Adrenal gland (tissue), 19 donors: ENCODE measurements around the gene PPP2R3C. TPM values are rescaled to one million over a fixed set of nuclear protein-coding genes. Genes with fewer than 3 reads are reported as not detected.

Source experiments
- DNase-seq, 7 donors: peaks; one replicate each; pipeline ENCODE4 v3.0.0-alpha.2; 2019 to 2020
- H3K27ac ChIP-seq, 5 donors: fragments of 200-600 bp; sonication (generic) in 4 of 5; 1 replicate in 3 of 5; 2 replicates in 2 of 5; pipeline versions ENCODE4 v1.5.1 to v1.8.0; 2016 to 2020; ENCODE audit warnings: mild to moderate bottlenecking in 1 of 5
- H3K27me3 ChIP-seq: fragments of 200-600 bp; 2 replicates; pipeline ENCODE4 v1.8.0; 2021
- H3K36me3 ChIP-seq, 2 donors: fragments of 200-600 bp; replicated peaks in 1 of 2; 1 replicate in 1 of 2; 2 replicates in 1 of 2; pipeline versions ENCODE4 v1.5.1 to v1.8.0; 2018 to 2022
- H3K4me1 ChIP-seq, 2 donors: fragments of 200-600 bp; replicated peaks in 1 of 2; 1 replicate in 1 of 2; 2 replicates in 1 of 2; pipeline versions ENCODE4 v1.5.1 to v1.8.0; 2018 to 2021
- H3K4me3 ChIP-seq, 4 donors: fragments of 200-600 bp; sonication (generic) in 3 of 4; one replicate each; pipeline ENCODE4 v1.5.1; 2016 to 2018
- H3K9me3 ChIP-seq, 3 donors: fragments of 200-600 bp; sonication (generic) in 1 of 3; replicated peaks in 1 of 3; 1 replicate in 2 of 3; 2 replicates in 1 of 3; pipeline versions ENCODE4 v1.5.1 to v1.8.0; 2016 to 2021
- POLR2A ChIP-seq, 2 donors: fragments of 450-650 bp; IDR thresholded peaks; one replicate each; pipeline ENCODE4 v1.6.1; 2017; ENCODE audit warnings: antibody characterized with exemption in 2 of 2, mild to moderate bottlenecking in 2 of 2, moderate library complexity in 1 of 2
- WGBS, 4 donors: extraction: QIAGEN DNeasy Blood & Tissue Kit in 2 of 4; methylation state at CpG; one replicate each; pipeline versions ENCODE4 v1.1.5 to v1.1.7; 2013 to 2017; 5-methylcytosine and 5-hydroxymethylcytosine counted together
- intact Hi-C, 2 donors: fragments of 100-400 bp; cut with DNase I; formaldehyde crosslinking; loops; one replicate each; pipeline versions ENCODE4 v1.14.1 to v1.15.0; 2022 to 2023
- long read RNA-seq, 10 donors: library from polyadenylated mRNA in 3 of 10; unstranded in 2 of 10; stranded (forward) in 1 of 10; transcript quantifications; one replicate each; pipeline ENCODE4 v2.0.0 and lab custom pipeline, GENCODE V29; 2021 to 2026
- polyA plus RNA-seq, 3 donors: library from polyadenylated mRNA; stranded (reverse); fragments of 200-250 nt in 2 of 3; fragments of 350-450 nt in 1 of 3; fragmentation: Illumina TruSeq in 1 of 3; extraction: RNeasy Lipid Tissue Mini Kit (QIAGEN cat#74804) in 1 of 3; gene quantifications; one replicate each; pipeline ENCODE4 v1.2.3, GENCODE V29; 2013 to 2014
- total RNA-seq, 9 donors: library from RNA; depleted of rRNA in 4 of 9; stranded (reverse); fragments of >200 nt in 4 of 9; fragments of 120-200 nt in 1 of 9; fragmentation: NEBNext Ultra II Directional in 1 of 9; extraction: Animal tissue kit (Norgen Biotek cat#: 25700) in 1 of 9; gene quantifications; one replicate each; pipeline versions ENCODE4 v1.1.0 to v1.2.4, GENCODE V29; 2013 to 2023
- TF ChIP-seq, protein P1 (sequence below), 6 experiments: fragments of 450-650 bp in 4 of 6; fragments of 200-600 bp in 2 of 6; sonication (generic) in 1 of 6; IDR thresholded peaks; 1 replicate in 5 of 6; 2 replicates in 1 of 6; pipeline versions ENCODE4 v1.5.1 to v1.8.0; 2016 to 2021; ENCODE audit warnings: antibody characterized with exemption in 6 of 6, mild to moderate bottlenecking in 2 of 6, moderate library complexity in 1 of 6
- donor health status: healthy with polysubstance abuse.
- donor health status: Bipolar disorder and iron deficiency.
- donor health status: DM: yes; HTN: yes; CAD: no.
- donor health status: DM: no; HTN: no; CAD: no.
- donor health status: DM: no; HTN: no; CAD: no.
- donor health status: DM: yes; HTN: yes; CAD: no.

The PPP2R3C gene
- total RNA-seq (10 to 100 TPM; 15.6 to 70.5 (median 31.9) TPM), polyA plus RNA-seq (10 to 100 TPM; 14.4 to 38.3 (median 31.2) TPM)
- long read RNA-seq, donor 1, transcript PPP2R3C-201 (13 exons, 1,839 nt): major isoform, 6 of 26 reads
- long read RNA-seq, donor 1, partial matches to known transcripts: 15 of 26 reads
- long read RNA-seq, donor 1, other reads (novel, unspliced or antisense): 0 of 26 reads
- long read RNA-seq, donor 2, transcript PPP2R3C-201 (13 exons, 1,839 nt): major isoform, 5 of 23 reads
- long read RNA-seq, donor 2, partial matches to known transcripts: 14 of 23 reads
- long read RNA-seq, donor 2, other reads (novel, unspliced or antisense): 0 of 23 reads
- long read RNA-seq, donor 3, transcript PPP2R3C-201 (13 exons, 1,839 nt): major isoform, 6 of 8 reads
- long read RNA-seq, donor 3, partial matches to known transcripts: 0 of 8 reads
- long read RNA-seq, donor 3, other reads (novel, unspliced or antisense): 0 of 8 reads
- long read RNA-seq, donor 4, transcript PPP2R3C-217 (12 exons, 1,846 nt): minor isoform, 8 of 27 reads
- long read RNA-seq, donor 4, transcript PPP2R3C-201 (13 exons, 1,839 nt): major isoform, 11 of 27 reads
- long read RNA-seq, donor 4, partial matches to known transcripts: 2 of 27 reads
- long read RNA-seq, donor 4, other reads (novel, unspliced or antisense): 6 of 27 reads
- long read RNA-seq, donor 5, transcript PPP2R3C-201 (13 exons, 1,839 nt): major isoform, 20 of 39 reads
- long read RNA-seq, donor 5, transcript PPP2R3C-217 (12 exons, 1,846 nt): minor isoform, 9 of 39 reads
- long read RNA-seq, donor 5, partial matches to known transcripts: 0 of 39 reads
- long read RNA-seq, donor 5, other reads (novel, unspliced or antisense): 10 of 39 reads
- long read RNA-seq, donor 6, transcript PPP2R3C-201 (13 exons, 1,839 nt): major isoform, 5 of 13 reads
- long read RNA-seq, donor 6, partial matches to known transcripts: 3 of 13 reads
- long read RNA-seq, donor 6, other reads (novel, unspliced or antisense): 5 of 13 reads
- long read RNA-seq, donor 7, transcript PPP2R3C-201 (13 exons, 1,839 nt): major isoform, 5 of 7 reads
- long read RNA-seq, donor 7, partial matches to known transcripts: 0 of 7 reads
- long read RNA-seq, donor 7, other reads (novel, unspliced or antisense): 0 of 7 reads
- long read RNA-seq, donor 8, transcript PPP2R3C-201 (13 exons, 1,839 nt): major isoform, 8 of 31 reads
- long read RNA-seq, donor 8, transcript PPP2R3C-217 (12 exons, 1,846 nt): minor isoform, 7 of 31 reads
- long read RNA-seq, donor 8, partial matches to known transcripts: 16 of 31 reads
- long read RNA-seq, donor 8, other reads (novel, unspliced or antisense): 0 of 31 reads
- long read RNA-seq, donor 9, transcript PPP2R3C-201 (13 exons, 1,839 nt): major isoform, 7 of 9 reads
- long read RNA-seq, donor 9, partial matches to known transcripts: 0 of 9 reads
- long read RNA-seq, donor 9, other reads (novel, unspliced or antisense): 0 of 9 reads
- long read RNA-seq, donor 10, transcript PPP2R3C-201 (13 exons, 1,839 nt): major isoform, 5 of 8 reads
- long read RNA-seq, donor 10, partial matches to known transcripts: 0 of 8 reads
- long read RNA-seq, donor 10, other reads (novel, unspliced or antisense): 0 of 8 reads

DNA sequence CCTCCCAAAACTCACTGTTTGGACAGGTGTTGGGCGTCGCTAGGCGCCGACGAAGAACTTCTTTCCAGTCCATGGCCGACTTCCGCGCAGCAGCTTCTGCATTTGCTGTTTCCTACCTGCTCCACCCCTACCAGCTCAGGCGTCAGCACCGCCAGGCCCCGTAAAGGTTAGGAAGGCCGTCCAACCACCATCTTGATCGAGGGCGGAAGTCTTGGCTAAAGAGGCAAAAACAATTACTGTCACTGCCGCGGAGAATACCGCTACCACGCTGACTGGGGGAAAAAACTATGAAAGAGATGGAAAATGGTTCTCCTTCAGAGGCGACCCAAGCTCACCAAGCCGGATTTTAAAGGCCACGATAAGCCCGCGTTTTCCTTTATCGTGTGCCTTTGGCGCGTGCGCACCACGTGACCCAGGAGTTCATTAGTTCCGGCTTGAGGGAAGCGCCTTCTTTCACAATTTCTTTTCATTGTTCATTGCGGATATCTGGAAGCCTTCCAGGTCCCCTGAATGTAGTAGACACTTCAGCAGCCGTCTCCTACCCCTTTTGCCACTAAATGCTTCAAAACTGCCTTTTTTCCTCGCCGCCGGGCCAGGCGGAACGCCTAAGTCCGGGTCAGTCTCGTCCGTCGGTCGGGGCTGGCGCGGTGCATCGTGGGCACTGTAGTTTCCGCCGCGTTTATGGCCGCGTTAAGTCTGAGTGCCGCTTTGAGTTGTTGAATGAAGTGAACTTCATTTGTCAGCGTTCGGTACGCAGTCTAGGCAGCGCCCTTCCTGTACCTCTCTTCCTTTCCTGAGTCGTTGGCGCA, at the start of gene PPP2R3C, which contains the start of gene PRORP:
Gene PPP2R3C (minus strand): TSS at position 104 of the 809 bp plus-strand sequence. CDS start 31 bp downstream, at position 73.
Gene PRORP (plus strand): TSS at position 666 of the 809 bp plus-strand sequence. CDS start 694 bp downstream, outside the sequence.
- peak within 1 kb of the TSS; percentile 92 to 97 (median 92) for H3K27ac ChIP-seq
- H3K4me3 ChIP-seq: peak within 1 kb of the TSS; percentile 31 to 80 (median 69)
- TF ChIP-seq, protein P1, sequence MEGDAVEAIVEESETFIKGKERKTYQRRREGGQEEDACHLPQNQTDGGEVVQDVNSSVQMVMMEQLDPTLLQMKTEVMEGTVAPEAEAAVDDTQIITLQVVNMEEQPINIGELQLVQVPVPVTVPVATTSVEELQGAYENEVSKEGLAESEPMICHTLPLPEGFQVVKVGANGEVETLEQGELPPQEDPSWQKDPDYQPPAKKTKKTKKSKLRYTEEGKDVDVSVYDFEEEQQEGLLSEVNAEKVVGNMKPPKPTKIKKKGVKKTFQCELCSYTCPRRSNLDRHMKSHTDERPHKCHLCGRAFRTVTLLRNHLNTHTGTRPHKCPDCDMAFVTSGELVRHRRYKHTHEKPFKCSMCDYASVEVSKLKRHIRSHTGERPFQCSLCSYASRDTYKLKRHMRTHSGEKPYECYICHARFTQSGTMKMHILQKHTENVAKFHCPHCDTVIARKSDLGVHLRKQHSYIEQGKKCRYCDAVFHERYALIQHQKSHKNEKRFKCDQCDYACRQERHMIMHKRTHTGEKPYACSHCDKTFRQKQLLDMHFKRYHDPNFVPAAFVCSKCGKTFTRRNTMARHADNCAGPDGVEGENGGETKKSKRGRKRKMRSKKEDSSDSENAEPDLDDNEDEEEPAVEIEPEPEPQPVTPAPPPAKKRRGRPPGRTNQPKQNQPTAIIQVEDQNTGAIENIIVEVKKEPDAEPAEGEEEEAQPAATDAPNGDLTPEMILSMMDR (IDR thresholded peaks at IDR 0.05): no peak
- TF ChIP-seq POLR2A (IDR thresholded peaks at IDR 0.05): peak in 1 of 2 donors; percentile 81
- peak; percentile 81 to 97 (median 92) for DNase-seq
- H3K4me1 ChIP-seq: peaks cover 0 to 15% of the 10 kb centered on the region in 2 donors
- WGBS, 4 donors: 0 to 1% (median 0%) methylated on average over 39 to 57 of the region's 57 CpGs
- H3K9me3 ChIP-seq: no peaks in the 10 kb centered on the region
- H3K27me3 ChIP-seq: no peaks in the 10 kb centered on the region
- intact Hi-C loops: no loop called here
- peaks cover 0 to 3% of the 10 kb centered on the region in 2 donors for H3K36me3 ChIP-seq

DNA sequence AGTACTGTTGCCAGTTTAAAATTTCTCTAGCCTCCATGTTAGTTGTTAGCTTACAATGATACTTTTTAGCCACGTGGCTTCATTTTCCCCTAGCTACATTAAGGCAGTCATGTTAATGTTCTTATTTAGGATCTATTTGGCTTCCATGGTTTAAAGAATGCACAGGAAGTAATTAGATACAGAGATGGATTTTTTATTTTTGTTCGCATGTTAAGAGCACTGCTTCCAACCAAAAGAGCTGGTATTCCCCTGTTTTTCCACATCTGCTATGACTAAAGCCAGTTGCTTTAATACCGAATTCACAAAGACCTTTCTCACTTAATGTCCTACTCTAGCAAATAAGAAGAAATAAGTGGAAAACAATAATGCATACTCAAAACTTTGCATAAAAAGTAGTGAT, 45.7 kb upstream of the PPP2R3C start:
- H3K4me3 ChIP-seq: no peak overlapping the region
- no peak for TF ChIP-seq POLR2A (IDR thresholded peaks at IDR 0.05)
- TF ChIP-seq, protein P1 (IDR thresholded peaks at IDR 0.05): no peak
- no peaks in the 10 kb centered on the region for H3K4me1 ChIP-seq
- 88 to 97% (median 95%) methylated on average over 3 of the region's 3 CpGs for WGBS, 4 donors
- intact Hi-C loops: no loop called here
- no peak for DNase-seq
- H3K27ac ChIP-seq: no peak overlapping the region
- H3K9me3 ChIP-seq: no peaks in the 10 kb centered on the region
- H3K36me3 ChIP-seq: no peaks in the 10 kb centered on the region
- no peaks in the 10 kb centered on the region for H3K27me3 ChIP-seq

DNA sequence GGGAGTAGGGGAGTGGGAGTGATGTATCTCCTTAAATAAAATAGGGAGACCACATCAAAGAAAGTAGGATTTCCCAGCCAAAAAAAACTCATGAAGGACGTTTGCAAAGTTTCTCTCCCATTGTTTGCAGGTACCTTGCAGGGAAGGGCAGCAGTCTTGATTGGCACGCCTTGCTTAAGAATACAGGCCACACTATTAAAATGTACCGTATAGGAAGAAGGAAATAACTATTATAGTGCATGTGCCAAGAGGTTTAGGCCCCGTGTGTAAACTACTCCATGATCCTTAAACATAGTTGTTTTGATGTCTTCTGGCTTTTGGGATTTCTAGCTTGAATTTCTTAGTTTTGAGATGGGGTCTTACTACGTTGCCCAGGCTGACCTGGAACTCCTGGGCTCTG, 43.1 kb upstream of the PPP2R3C start:
- 81 to 85% (median 84%) methylated on average over 5 of the region's 5 CpGs for WGBS, 4 donors
- DNase-seq: no peak
- Histone ChIP-seq H3K27me3 (no peaks in the 10 kb centered on the region), H3K27ac (no peak overlapping the region), H3K36me3 (no peaks in the 10 kb centered on the region), H3K4me3 (no peak overlapping the region), H3K9me3 (no peaks in the 10 kb centered on the region), H3K4me1 (no peaks in the 10 kb centered on the region)
- intact Hi-C loops: no loop called here
- TF ChIP-seq POLR2A (IDR thresholded peaks at IDR 0.05): no peak
- TF ChIP-seq, protein P1 (IDR thresholded peaks at IDR 0.05): no peak
